Measurements from ENCODE around the gene PTBP2.

The PTBP2 gene

DNA sequence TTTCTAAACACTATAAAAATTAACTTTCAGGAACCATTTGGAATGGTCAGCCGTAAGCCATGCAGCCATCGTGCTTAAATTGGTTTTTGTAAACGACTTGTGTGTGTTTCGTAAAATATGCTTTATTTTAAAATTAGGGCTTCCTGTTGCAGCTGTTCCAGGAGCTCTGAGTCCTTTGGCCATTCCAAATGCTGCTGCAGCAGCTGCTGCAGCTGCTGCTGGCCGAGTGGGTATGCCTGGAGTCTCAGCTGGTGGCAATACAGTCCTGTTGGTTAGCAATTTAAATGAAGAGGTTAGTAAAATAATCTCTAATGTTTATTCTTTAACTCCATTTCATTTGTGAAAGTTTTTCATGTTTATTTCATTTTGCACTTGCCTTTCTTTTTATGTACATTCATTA is 83.1 kb downstream of the PTBP2 start:
- no peak overlapping the region for H2BK15ac ChIP-seq (ENCODE audit: low read length)
- peaks cover 1% of the 10 kb centered on the region for H3K79me1 ChIP-seq (ENCODE audit: low read depth, low read length)
- H3K4me1 ChIP-seq (ENCODE audit: control insufficient read depth in 2 of 2, insufficient read depth in 1 of 2, low read depth in 1 of 2, low read length in 2 of 2) = no peaks in the 10 kb centered on the region
- H3K9ac ChIP-seq (ENCODE audit: low read depth, low read length, poor library complexity) = no peak overlapping the region
- no peak overlapping the region for H2BK12ac ChIP-seq (ENCODE audit: low read length)
- no peak overlapping the region for H3K18ac ChIP-seq (ENCODE audit: low read length)
- H3K27me3 ChIP-seq (ENCODE audit: control insufficient read depth in 3 of 3, insufficient read depth in 3 of 3, low read depth in 1 of 3, low read length in 3 of 3) = no peaks in the 10 kb centered on the region
- H3K9me3 ChIP-seq (replicated peaks in 1 of 2; ENCODE audit: control insufficient read depth in 2 of 2, insufficient read depth in 1 of 2, low read depth in 1 of 2, low read length in 2 of 2) = peaks cover 0 to 6% of the 10 kb centered on the region in 2 donors
- H2AK5ac ChIP-seq (ENCODE audit: low read depth, low read length) = no peak overlapping the region
- peaks cover 3 to 93% of the 10 kb centered on the region in 2 donors for H3K36me3 ChIP-seq (replicated peaks in 1 of 2; ENCODE audit: control insufficient read depth in 2 of 2, insufficient read depth in 2 of 2, low read length in 2 of 2)
- H3K4me3 ChIP-seq (ENCODE audit: low read length in 2 of 2) = no peak overlapping the region
- no peak for DNase-seq (ENCODE audit: low spot score)
- no peak overlapping the region for H2BK5ac ChIP-seq (ENCODE audit: low read length)
- H4K91ac ChIP-seq (ENCODE audit: low read depth, low read length, poor library complexity) = no peak overlapping the region
- H3K4me2 ChIP-seq (ENCODE audit: insufficient read depth, low read length, poor library complexity, severe bottlenecking) = no peak overlapping the region
- no peak overlapping the region for H2AFZ ChIP-seq (ENCODE audit: low read length)
- H4K8ac ChIP-seq (ENCODE audit: low read depth, low read length) = no peak overlapping the region
- WGBS, 2 donors (ENCODE audit: extremely low coverage in 2 of 2, insufficient read length in 2 of 2, insufficient replicate concordance in 1 of 2) = no CpG with 5 or more reads among the region's 5 CpGs
- H3K14ac ChIP-seq (ENCODE audit: low read length) = no peak overlapping the region
- H3K4ac ChIP-seq (ENCODE audit: low read length) = no peak overlapping the region
- H2BK120ac ChIP-seq (ENCODE audit: low read depth, low read length) = no peak overlapping the region
- H3K23ac ChIP-seq (ENCODE audit: low read depth, low read length, poor library complexity) = no peak overlapping the region
- H3K27ac ChIP-seq (replicated peaks; ENCODE audit: low read length) = no peak overlapping the region

DNA sequence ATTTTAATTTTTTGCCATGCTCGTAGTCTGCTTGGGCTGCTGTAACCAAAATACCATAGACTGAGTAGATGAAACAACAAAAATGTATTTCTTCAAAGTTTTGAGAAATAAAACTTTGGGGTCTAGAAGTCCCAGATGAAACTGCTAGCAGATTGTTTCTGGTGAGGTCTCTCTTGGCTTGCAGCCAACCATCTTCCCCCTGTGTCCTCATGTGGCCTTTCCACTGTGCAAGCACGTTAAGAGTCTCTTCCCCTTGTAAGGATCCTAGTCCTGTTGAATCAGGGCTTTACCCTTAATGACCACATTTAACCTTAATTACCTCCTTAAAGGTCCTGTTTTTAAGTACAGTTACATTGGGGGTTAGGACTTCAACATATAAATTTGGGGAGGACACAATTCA is 86.6 kb downstream of the PTBP2 start:
- no peak overlapping the region for H3K27ac ChIP-seq (replicated peaks; ENCODE audit: low read length)
- H3K36me3 ChIP-seq (replicated peaks in 1 of 2; ENCODE audit: control insufficient read depth in 2 of 2, insufficient read depth in 2 of 2, low read length in 2 of 2) = peaks cover 3 to 100% of the 10 kb centered on the region in 2 donors
- no peak overlapping the region for H3K18ac ChIP-seq (ENCODE audit: low read length)
- H2BK5ac ChIP-seq (ENCODE audit: low read length) = no peak overlapping the region
- H2AK5ac ChIP-seq (ENCODE audit: low read depth, low read length) = no peak overlapping the region
- peaks cover 0 to 6% of the 10 kb centered on the region in 2 donors for H3K9me3 ChIP-seq (replicated peaks in 1 of 2; ENCODE audit: control insufficient read depth in 2 of 2, insufficient read depth in 1 of 2, low read depth in 1 of 2, low read length in 2 of 2)
- H2BK12ac ChIP-seq (ENCODE audit: low read length) = no peak overlapping the region
- H3K14ac ChIP-seq (ENCODE audit: low read length) = no peak overlapping the region
- H3K79me1 ChIP-seq (ENCODE audit: low read depth, low read length) = peaks cover 1% of the 10 kb centered on the region
- no peaks in the 10 kb centered on the region for H3K27me3 ChIP-seq (ENCODE audit: control insufficient read depth in 3 of 3, insufficient read depth in 3 of 3, low read depth in 1 of 3, low read length in 3 of 3)
- WGBS, 2 donors (ENCODE audit: extremely low coverage in 2 of 2, insufficient read length in 2 of 2, insufficient replicate concordance in 1 of 2) = no CpG with 5 or more reads among the region's 2 CpGs
- no peak overlapping the region for H3K4ac ChIP-seq (ENCODE audit: low read length)
- H3K4me2 ChIP-seq (ENCODE audit: insufficient read depth, low read length, poor library complexity, severe bottlenecking) = no peak overlapping the region
- H2AFZ ChIP-seq (ENCODE audit: low read length) = no peak overlapping the region
- no peak overlapping the region for H4K8ac ChIP-seq (ENCODE audit: low read depth, low read length)
- no peak overlapping the region for H2BK15ac ChIP-seq (ENCODE audit: low read length)
- H3K4me3 ChIP-seq (ENCODE audit: low read length in 2 of 2) = no peak overlapping the region
- no peak overlapping the region for H3K23ac ChIP-seq (ENCODE audit: low read depth, low read length, poor library complexity)
- H4K91ac ChIP-seq (ENCODE audit: low read depth, low read length, poor library complexity) = no peak overlapping the region
- H2BK120ac ChIP-seq (ENCODE audit: low read depth, low read length) = no peak overlapping the region
- H3K4me1 ChIP-seq (ENCODE audit: control insufficient read depth in 2 of 2, insufficient read depth in 1 of 2, low read depth in 1 of 2, low read length in 2 of 2) = no peaks in the 10 kb centered on the region
- no peak for DNase-seq (ENCODE audit: low spot score)
- no peak overlapping the region for H3K9ac ChIP-seq (ENCODE audit: low read depth, low read length, poor library complexity)

DNA sequence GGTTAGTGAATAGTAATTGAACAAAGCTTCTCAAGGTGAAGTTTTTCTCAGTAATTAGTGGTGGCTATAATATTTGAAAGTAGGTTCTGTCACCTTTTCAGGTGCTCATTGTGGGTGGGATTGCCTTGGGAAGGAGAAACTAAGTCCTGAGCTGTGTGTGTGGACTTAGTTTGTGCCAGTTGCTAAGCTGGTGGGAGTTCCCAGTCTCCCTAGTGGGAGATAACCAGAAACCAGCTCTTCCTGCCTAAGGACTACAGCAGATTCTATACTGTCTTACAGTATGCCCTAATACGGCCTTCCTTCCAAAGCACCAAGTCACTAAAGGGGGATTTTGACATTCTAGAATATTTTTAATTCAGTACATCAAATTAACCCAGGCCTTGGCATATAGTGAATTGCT is 94.3 kb downstream of the PTBP2 start:
- no peak overlapping the region for H3K9ac ChIP-seq (ENCODE audit: low read depth, low read length, poor library complexity)
- no peak overlapping the region for H2AFZ ChIP-seq (ENCODE audit: low read length)
- H3K23ac ChIP-seq (ENCODE audit: low read depth, low read length, poor library complexity) = no peak overlapping the region
- H3K4me2 ChIP-seq (ENCODE audit: insufficient read depth, low read length, poor library complexity, severe bottlenecking) = no peak overlapping the region
- no peak overlapping the region for H2BK120ac ChIP-seq (ENCODE audit: low read depth, low read length)
- no peak overlapping the region for H2BK12ac ChIP-seq (ENCODE audit: low read length)
- H2BK5ac ChIP-seq (ENCODE audit: low read length) = no peak overlapping the region
- H3K4ac ChIP-seq (ENCODE audit: low read length) = no peak overlapping the region
- H2AK5ac ChIP-seq (ENCODE audit: low read depth, low read length) = no peak overlapping the region
- no peak overlapping the region for H4K91ac ChIP-seq (ENCODE audit: low read depth, low read length, poor library complexity)
- H3K14ac ChIP-seq (ENCODE audit: low read length) = no peak overlapping the region
- H3K79me1 ChIP-seq (ENCODE audit: low read depth, low read length) = no peaks in the 10 kb centered on the region
- H3K4me1 ChIP-seq (ENCODE audit: control insufficient read depth in 2 of 2, insufficient read depth in 1 of 2, low read depth in 1 of 2, low read length in 2 of 2) = no peaks in the 10 kb centered on the region
- no peaks in the 10 kb centered on the region for H3K27me3 ChIP-seq (ENCODE audit: control insufficient read depth in 3 of 3, insufficient read depth in 3 of 3, low read depth in 1 of 3, low read length in 3 of 3)
- no peak overlapping the region for H2BK15ac ChIP-seq (ENCODE audit: low read length)
- H3K9me3 ChIP-seq (replicated peaks in 1 of 2; ENCODE audit: control insufficient read depth in 2 of 2, insufficient read depth in 1 of 2, low read depth in 1 of 2, low read length in 2 of 2) = no peaks in the 10 kb centered on the region
- no peak overlapping the region for H3K4me3 ChIP-seq (ENCODE audit: low read length in 2 of 2)
- no peak overlapping the region for H3K27ac ChIP-seq (replicated peaks; ENCODE audit: low read length)
- no peak overlapping the region for H4K8ac ChIP-seq (ENCODE audit: low read depth, low read length)
- WGBS, 2 donors (ENCODE audit: extremely low coverage in 2 of 2, insufficient read length in 2 of 2, insufficient replicate concordance in 1 of 2) = no CpG with 5 or more reads among the region's 1 CpG
- no peak overlapping the region for H3K18ac ChIP-seq (ENCODE audit: low read length)
- H3K36me3 ChIP-seq (replicated peaks in 1 of 2; ENCODE audit: control insufficient read depth in 2 of 2, insufficient read depth in 2 of 2, low read length in 2 of 2) = peaks cover 1 to 98% of the 10 kb centered on the region in 2 donors
- DNase-seq (ENCODE audit: low spot score) = no peak

DNA sequence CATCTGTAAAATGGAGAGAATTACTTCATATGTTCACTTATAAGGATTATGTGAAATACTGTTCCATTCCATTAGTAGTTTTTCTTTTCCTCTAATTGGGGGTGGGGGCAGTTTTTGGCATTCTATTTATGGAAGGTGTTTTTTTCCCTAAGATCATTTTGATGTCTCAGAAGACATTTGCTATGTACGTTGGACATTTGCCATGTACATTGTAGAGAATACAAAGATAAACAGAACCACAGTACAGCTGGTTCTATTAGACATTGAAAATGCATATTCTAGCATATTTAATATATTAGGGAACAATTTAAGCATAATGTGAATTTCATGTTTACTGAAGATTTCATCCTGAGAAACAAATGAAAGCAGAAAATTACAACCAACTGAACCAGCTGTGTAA is 98.5 kb downstream of the PTBP2 start:
- Histone ChIP-seq H3K4me3 (ENCODE audit: low read length in 2 of 2) (no peak overlapping the region), H3K27me3 (ENCODE audit: control insufficient read depth in 3 of 3, insufficient read depth in 3 of 3, low read depth in 1 of 3, low read length in 3 of 3) (no peaks in the 10 kb centered on the region), H3K4ac (ENCODE audit: low read length) (no peak overlapping the region), H3K9ac (ENCODE audit: low read depth, low read length, poor library complexity) (no peak overlapping the region), H3K79me1 (ENCODE audit: low read depth, low read length) (no peaks in the 10 kb centered on the region), H2BK5ac (ENCODE audit: low read length) (no peak overlapping the region), H3K4me1 (ENCODE audit: control insufficient read depth in 2 of 2, insufficient read depth in 1 of 2, low read depth in 1 of 2, low read length in 2 of 2) (no peaks in the 10 kb centered on the region), H2BK12ac (ENCODE audit: low read length) (no peak overlapping the region), H3K18ac (ENCODE audit: low read length) (no peak overlapping the region), H2AFZ (ENCODE audit: low read length) (no peak overlapping the region), H4K91ac (ENCODE audit: low read depth, low read length, poor library complexity) (no peak overlapping the region), H3K36me3 (replicated peaks in 1 of 2; ENCODE audit: control insufficient read depth in 2 of 2, insufficient read depth in 2 of 2, low read length in 2 of 2) (peaks cover 3 to 94% of the 10 kb centered on the region in 2 donors), H3K14ac (ENCODE audit: low read length) (no peak overlapping the region), H2AK5ac (ENCODE audit: low read depth, low read length) (no peak overlapping the region), H3K9me3 (replicated peaks in 1 of 2; ENCODE audit: control insufficient read depth in 2 of 2, insufficient read depth in 1 of 2, low read depth in 1 of 2, low read length in 2 of 2) (no peaks in the 10 kb centered on the region), H2BK120ac (ENCODE audit: low read depth, low read length) (no peak overlapping the region), H3K23ac (ENCODE audit: low read depth, low read length, poor library complexity) (no peak overlapping the region), H3K27ac (replicated peaks; ENCODE audit: low read length) (no peak overlapping the region), H3K4me2 (ENCODE audit: insufficient read depth, low read length, poor library complexity, severe bottlenecking) (no peak overlapping the region), H2BK15ac (ENCODE audit: low read length) (no peak overlapping the region), H4K8ac (ENCODE audit: low read depth, low read length) (no peak overlapping the region)
- no peak for DNase-seq (ENCODE audit: low spot score)
- no CpG with 5 or more reads among the region's 1 CpG for WGBS, 2 donors (ENCODE audit: extremely low coverage in 2 of 2, insufficient read length in 2 of 2, insufficient replicate concordance in 1 of 2)

Measured in neuronal stem cell (in vitro differentiated cells).